NCI-H2171 (cell line): ENCODE results near the gene PRR27.

Source experiments
- DNase-seq: peaks from one replicate; lab custom pipeline; 2025; lab: John Stamatoyannopoulos, UW

The PRR27 gene

GRCh38 chr4:70153937-70154336, at the start of gene PRR27:
PRR27 (plus strand) TSS chr4:70154237; CDS start chr4:70154376, 139 bp downstream.
- no peak for DNase-seq

- no peak for DNase-seq
Observed at GRCh38 chr4:70110917-70111316, 43.1 kb upstream of the PRR27 start.

GRCh38 chr4:70113656-70114055, 40.4 kb upstream of the PRR27 start:
- DNase-seq: no peak

- DNase-seq: no peak
Observed at GRCh38 chr4:70114096-70114495, 39.9 kb upstream of the PRR27 start.

- DNase-seq: no peak
Observed at GRCh38 chr4:70120323-70120722, 33.7 kb upstream of the PRR27 start.

- DNase-seq: no peak
Observed at GRCh38 chr4:70133473-70133872, 20.6 kb upstream of the PRR27 start.

- no peak for DNase-seq
Observed at GRCh38 chr4:70138751-70139150, 15.3 kb upstream of the PRR27 start.

GRCh38 chr4:70151271-70151670, 2.8 kb upstream of the PRR27 start:
- DNase-seq: no peak

GRCh38 chr4:70152088-70152487, 1.9 kb upstream of the PRR27 start:
- no peak for DNase-seq

- no peak for DNase-seq
Observed at GRCh38 chr4:70158576-70158975, 4.5 kb downstream of the PRR27 start.

- no peak for DNase-seq
Observed at GRCh38 chr4:70177090-70177489, 23.1 kb downstream of the PRR27 start.

- DNase-seq: no peak
Observed at GRCh38 chr4:70178075-70178660, 24.1 kb downstream of the PRR27 start.

- no peak for DNase-seq
Observed at GRCh38 chr4:70179811-70180210, 25.8 kb downstream of the PRR27 start.

GRCh38 chr4:70181864-70182263, 27.8 kb downstream of the PRR27 start:
- DNase-seq: no peak

- DNase-seq: no peak
Observed at GRCh38 chr4:70182517-70183167, 28.6 kb downstream of the PRR27 start.

GRCh38 chr4:70183168-70183939, 29.3 kb downstream of the PRR27 start:
- peak; percentile 1 for DNase-seq

- DNase-seq: no peak
Observed at GRCh38 chr4:70183940-70184246, 29.9 kb downstream of the PRR27 start.

GRCh38 chr4:70187216-70187615, 33.2 kb downstream of the PRR27 start:
- DNase-seq: no peak

- DNase-seq: no peak
Observed at GRCh38 chr4:70190579-70190978, 36.5 kb downstream of the PRR27 start.

- no peak for DNase-seq
Observed at GRCh38 chr4:70191647-70192046, 37.6 kb downstream of the PRR27 start.

GRCh38 chr4:70192895-70193294, 38.9 kb downstream of the PRR27 start:
- no peak for DNase-seq

GRCh38 chr4:70195425-70195824, 41.4 kb downstream of the PRR27 start, which contains the start of gene ODAM:
ODAM (plus strand) TSS chr4:70195725; CDS start chr4:70196544, 819 bp downstream.
- no peak for DNase-seq

GRCh38 chr4:70196857-70197256, 42.8 kb downstream of the PRR27 start:
- DNase-seq: no peak
